Subcutaneous adipose tissue (tissue), 4 donors: ENCODE measurements around the gene ZMYND15. TPM values are rescaled to one million over a fixed set of nuclear protein-coding genes. Genes with fewer than 3 reads are reported as not detected.

Experiments used
- total RNA-seq, 4 donors: library from RNA; depleted of rRNA; stranded (reverse); fragments of >200 nt; gene quantifications; one replicate each; pipeline ENCODE4 v1.1.0, GENCODE V29; 2016
- TF ChIP-seq, protein P1 (sequence below): fragments of 450-650 bp; IDR thresholded peaks from one replicate; pipeline ENCODE4 v1.5.1; 2016; ENCODE audit warnings: low read depth, mild to moderate bottlenecking, control low read depth, antibody characterized with exemption, moderate library complexity

Gene ZMYND15
- total RNA-seq, 4 donors from 2014 or later, result 0.65 to 4.6 (median 1.0) TPM

DNA sequence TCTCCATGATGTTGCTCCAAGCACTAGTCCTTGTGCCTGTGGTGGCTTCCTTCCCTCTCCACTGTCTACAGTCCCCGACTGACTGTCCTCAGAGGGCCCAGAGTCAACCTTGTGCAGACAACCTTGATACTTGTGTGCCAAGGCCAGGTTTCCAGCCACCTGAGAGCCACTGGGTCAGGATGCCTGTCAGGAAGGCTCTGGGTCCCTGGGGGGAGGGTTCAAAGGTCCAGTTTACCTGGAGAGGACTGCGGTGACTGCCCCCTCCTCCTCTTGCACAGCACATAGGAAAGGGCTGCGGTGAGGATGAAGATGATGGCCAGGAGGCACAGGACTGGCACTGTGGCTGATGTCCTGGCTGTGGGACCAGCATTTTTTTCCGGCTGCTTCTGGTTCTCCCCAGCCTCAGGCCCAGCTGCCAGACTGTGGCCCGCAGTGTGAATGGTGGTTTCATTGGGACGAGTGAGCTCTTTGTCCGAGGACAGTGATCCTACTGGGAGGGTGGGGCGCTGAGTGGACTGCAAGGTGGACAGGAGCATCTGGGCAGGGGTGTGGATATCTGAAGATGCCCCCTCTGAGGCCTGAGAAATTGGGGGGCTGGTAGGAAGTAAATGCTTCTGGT is 4.7 kb upstream of the ZMYND15 start:
- TF ChIP-seq, protein P1, sequence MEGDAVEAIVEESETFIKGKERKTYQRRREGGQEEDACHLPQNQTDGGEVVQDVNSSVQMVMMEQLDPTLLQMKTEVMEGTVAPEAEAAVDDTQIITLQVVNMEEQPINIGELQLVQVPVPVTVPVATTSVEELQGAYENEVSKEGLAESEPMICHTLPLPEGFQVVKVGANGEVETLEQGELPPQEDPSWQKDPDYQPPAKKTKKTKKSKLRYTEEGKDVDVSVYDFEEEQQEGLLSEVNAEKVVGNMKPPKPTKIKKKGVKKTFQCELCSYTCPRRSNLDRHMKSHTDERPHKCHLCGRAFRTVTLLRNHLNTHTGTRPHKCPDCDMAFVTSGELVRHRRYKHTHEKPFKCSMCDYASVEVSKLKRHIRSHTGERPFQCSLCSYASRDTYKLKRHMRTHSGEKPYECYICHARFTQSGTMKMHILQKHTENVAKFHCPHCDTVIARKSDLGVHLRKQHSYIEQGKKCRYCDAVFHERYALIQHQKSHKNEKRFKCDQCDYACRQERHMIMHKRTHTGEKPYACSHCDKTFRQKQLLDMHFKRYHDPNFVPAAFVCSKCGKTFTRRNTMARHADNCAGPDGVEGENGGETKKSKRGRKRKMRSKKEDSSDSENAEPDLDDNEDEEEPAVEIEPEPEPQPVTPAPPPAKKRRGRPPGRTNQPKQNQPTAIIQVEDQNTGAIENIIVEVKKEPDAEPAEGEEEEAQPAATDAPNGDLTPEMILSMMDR, result no peak

DNA sequence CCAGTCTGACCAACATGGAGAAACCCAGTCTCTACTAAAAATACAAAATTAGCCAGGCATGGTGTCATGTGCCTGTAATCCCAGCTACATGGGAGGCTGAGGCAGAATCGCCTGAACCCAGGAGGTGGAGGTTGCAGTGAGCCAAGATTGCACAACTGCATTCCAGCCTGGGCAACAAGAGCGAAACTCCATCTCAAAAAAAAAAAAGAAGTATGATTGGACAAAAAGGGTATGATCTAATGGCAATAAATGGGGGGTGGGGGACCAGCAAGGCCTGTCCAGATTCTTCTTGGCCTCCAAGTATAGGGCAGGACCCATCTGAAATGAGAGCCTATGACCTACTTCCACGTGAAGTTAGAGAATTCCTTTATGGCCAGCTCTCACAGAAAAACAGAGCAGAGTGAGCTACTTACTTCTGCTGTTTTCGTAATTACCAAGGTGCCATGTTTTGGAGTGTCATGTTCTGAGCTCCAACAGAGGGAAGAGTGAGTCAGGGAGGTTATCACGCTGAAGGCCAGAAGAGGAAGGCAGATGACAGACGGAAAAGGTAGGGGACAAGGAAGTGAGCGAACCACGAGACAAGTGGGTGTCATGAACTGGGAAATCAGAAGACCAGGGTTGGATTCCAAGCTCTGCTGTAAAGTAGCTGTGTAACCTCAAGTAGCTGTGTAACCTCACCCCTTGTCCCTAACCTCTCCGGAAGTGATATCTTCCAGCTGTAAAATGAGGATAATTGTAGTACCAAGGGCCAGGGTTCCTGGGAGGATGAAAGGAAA is 3.6 kb upstream of the ZMYND15 start:
- TF ChIP-seq, protein P1, result no peak

DNA sequence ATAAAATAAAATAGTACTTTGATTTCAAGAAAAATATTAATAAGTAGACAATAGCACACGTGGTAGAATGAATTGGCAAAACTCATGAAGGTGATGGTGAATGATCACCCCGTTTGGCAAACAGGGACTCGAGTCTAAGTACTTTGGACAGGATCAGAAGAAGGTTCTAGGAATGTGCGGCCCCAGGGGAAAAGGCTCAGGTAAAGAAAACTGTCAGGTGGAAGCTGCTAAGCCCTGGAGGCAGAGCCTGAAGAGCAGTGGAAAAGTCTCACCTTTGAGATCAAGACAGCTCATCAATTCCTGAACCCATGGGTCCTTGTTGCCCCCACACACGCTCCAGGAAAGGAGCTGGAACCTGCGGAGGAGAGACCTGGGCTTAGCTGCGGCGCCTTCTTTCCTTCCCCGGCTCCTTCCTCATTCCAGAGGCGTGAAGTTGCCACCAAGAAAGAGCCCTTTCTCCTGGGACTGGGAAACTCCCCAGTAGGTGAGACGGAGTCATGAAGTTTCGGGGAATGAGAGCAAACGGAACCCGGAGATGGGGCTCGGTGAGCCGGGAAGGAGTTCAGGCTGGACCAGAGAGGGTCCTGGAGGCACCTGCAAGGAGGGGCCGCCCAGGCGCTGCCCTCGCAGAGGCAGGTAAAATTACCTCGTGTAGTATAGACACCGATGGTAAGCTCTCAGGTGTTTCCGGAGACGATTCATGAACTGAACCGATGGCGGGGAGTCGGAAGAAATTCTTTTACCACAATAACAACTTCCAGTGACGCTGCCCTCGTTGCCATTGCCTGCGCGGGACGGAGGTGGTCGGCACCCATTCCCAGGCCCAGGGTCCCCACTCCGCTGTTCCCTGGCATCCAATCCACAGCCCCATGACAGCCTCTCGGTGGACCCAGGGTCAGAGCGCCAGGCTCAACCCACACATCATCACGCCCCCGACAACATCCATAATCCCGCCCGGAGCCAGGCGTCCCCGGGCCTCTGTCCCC is 1.2 kb upstream of the ZMYND15 start:
- TF ChIP-seq, protein P1, result no peak

DNA sequence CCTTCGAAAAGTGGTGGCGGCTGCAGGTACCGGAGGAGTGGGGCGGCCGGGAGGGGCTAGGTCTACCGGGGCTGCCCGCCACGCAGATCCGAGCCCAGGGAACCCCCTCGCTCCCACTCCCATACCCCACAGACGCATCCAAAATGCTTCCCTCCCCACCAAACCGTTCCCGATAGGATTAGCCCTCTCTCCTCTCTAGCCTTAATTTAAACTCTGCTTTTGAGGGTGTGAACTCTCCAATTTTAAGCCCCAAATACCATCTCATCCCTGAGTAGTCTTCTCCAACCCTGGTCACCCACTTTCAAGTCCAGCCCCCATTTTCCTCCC is 355 bp downstream of the ZMYND15 start:
- TF ChIP-seq, protein P1, result no peak

DNA sequence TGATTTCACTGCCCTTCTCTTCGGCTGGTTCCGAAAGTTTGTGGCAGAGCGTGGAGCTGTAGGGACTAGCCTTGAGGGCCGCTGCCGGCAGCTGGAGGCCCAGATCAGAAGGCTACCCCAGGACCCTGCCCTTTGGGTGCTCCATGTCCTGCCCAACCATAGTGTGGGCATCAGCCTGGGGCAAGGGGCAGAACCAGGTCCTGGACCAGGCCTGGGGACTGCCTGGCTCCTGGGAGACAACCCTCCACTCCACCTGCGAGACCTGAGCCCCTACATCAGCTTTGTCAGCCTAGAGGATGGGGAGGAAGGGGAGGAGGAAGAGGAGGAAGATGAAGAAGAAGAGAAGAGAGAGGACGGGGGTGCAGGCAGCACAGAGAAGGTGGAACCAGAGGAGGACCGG is 951 bp downstream of the ZMYND15 start:
- TF ChIP-seq, protein P1, result no peak

DNA sequence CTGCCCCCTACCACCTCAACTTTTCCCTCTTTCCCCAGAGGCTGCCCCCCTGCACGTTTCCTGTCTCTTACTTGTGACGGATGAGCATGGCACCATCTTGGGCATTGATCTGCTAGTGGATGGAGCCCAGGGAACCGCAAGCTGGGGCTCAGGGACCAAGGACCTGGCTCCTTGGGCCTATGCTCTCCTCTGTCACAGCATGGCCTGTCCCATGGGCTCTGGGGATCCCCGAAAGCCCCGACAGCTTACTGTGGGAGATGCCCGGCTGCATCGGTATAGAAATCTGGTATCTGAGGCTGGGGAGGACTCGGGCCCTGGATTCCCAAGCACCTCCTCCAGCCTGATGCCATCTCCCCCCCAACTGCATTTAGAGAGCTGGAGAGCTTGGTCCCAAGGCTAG is 1.9 kb downstream of the ZMYND15 start:
- TF ChIP-seq, protein P1, result no peak

DNA sequence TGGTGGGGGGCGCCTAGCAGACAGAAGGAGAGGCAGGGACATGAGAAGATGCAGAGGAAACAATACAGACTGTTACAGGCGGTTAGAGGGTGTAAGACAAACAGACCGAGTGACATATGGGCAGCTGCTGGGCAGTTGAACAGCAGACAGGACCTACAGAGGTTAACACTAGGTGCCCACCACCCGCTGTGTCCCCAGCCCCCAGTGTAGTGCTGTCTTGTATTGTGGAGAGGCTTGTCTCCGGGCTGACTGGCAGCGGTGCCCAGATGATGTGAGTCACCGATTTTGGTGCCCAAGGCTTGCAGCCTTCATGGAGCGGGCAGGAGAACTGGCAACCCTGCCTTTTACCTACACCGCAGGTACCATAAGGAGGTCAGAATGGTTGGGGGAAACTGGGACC is 2.5 kb downstream of the ZMYND15 start:
- TF ChIP-seq, protein P1, result no peak
